H1 (cell line): ENCODE measurements around the gene THRB. TPM values are rescaled to one million over a fixed set of nuclear protein-coding genes. Genes with fewer than 3 reads are reported as not detected.

Experiments
- ASH2L ChIP-seq: fragments of 200-600, 300-600 bp; sonication (generic); IDR thresholded peaks from one replicate; pipeline ENCODE4 v1.7.1; 2017; ENCODE audit warnings: low read length
- BACH1 ChIP-seq: IDR thresholded peaks from 2 replicates; pipeline ENCODE4 v1.6.1; 2012; ENCODE audit warnings: low read length, improper control_type of control experiment
- RXRA ChIP-seq: IDR thresholded peaks from 2 replicates; pipeline ENCODE4 v1.6.1; 2011; ENCODE audit warnings: low read depth, mild to moderate bottlenecking, low read length, moderate library complexity; ENCODE audit not compliant: insufficient read depth
- SP4 ChIP-seq: IDR thresholded peaks from 2 replicates; pipeline ENCODE4 v1.6.1; 2012; ENCODE audit warnings: low read length, inconsistent platforms
- TBP ChIP-seq: IDR thresholded peaks from 2 replicates; pipeline ENCODE4 v1.6.1; 2011; ENCODE audit warnings: low read depth, low read length, improper control_type of control experiment
- YY1 ChIP-seq: IDR thresholded peaks from 2 replicates; pipeline ENCODE4 v1.6.1; 2011; ENCODE audit warnings: low read depth, mild to moderate bottlenecking, low read length
- polyA plus RNA-seq, 7 experiments: library from polyadenylated mRNA; depleted of rRNA in 3 of 7; stranded (reverse) in 5 of 7; unstranded in 2 of 7; fragments of >200 nt in 5 of 7; fragments of 200-250 nt in 2 of 7; gene quantifications; 1 replicate in 5 of 7; 2 replicates in 1 of 7; 4 replicates in 1 of 7; pipeline versions ENCODE4 v1.2.1 to v1.2.3, GENCODE V29; 2011 to 2013; ENCODE audit warnings: missing spikeins in 2 of 7, mixed read lengths in 2 of 7
- total RNA-seq: library from RNA; stranded (reverse); fragmentation: NEBNext Ultra II Directional; extraction: Animal tissue kit (Norgen Biotek cat#: 25700); gene quantifications from 2 replicates; pipeline ENCODE4 v1.2.1, GENCODE V29; 2021

THRB gene
- total and polyA plus RNA-seq, 2 of the 8 experiments (the other 6 are each of a cell fraction or from before 2014, with no cell fraction given), result 0.98 to 3.9 TPM

GRCh38 chr3:24259901-24260512, 234.6 kb downstream of the THRB start (continued):
- no peak for TF ChIP-seq YY1
- no peak for TF ChIP-seq TBP
- TF ChIP-seq ASH2L, result no peak
- no peak for TF ChIP-seq RXRA
- TF ChIP-seq SP4, result no peak
- TF ChIP-seq BACH1, result no peak
